ENCODE measurements around the gene COL21A1. TPM values are rescaled to one million over a fixed set of nuclear protein-coding genes. Genes with fewer than 3 reads are reported as not detected.

COL21A1 gene
- total RNA-seq, 3 donors from 2014 or later = 0.80 to 2.9 (median 1.5) TPM

- H3K4me1 ChIP-seq = no peaks in the 10 kb centered on the region
- no peaks in the 10 kb centered on the region for H3K36me3 ChIP-seq
- intact Hi-C loops (cut with DNase I; ENCODE audit: low total_unique reads) = no loop called here
- no peak overlapping the region for H3K4me3 ChIP-seq
- TF ChIP-seq POLR2AphosphoS5 (IDR thresholded peaks at IDR 0.05) (no peak), POLR2A (IDR thresholded peaks at IDR 0.05) (no peak), CTCF (IDR thresholded peaks at IDR 0.05) (no peak)
- no peak for DNase-seq (ENCODE audit: low spot score in 2 of 2)
- H3K9me3 ChIP-seq = no peaks in the 10 kb centered on the region
- no peak overlapping the region for H3K27ac ChIP-seq
- no peaks in the 10 kb centered on the region for H3K27me3 ChIP-seq
Measured at GRCh38 chr6:56245903-56246351, 1.5 kb downstream of the COL21A1 start.

GRCh38 chr6:56244528-56245253 lies 2.7 kb downstream of the COL21A1 start:
- Histone ChIP-seq H3K4me3 (no peak overlapping the region), H3K27ac (no peak overlapping the region), H3K36me3 (no peaks in the 10 kb centered on the region), H3K27me3 (no peaks in the 10 kb centered on the region), H3K4me1 (no peaks in the 10 kb centered on the region), H3K9me3 (no peaks in the 10 kb centered on the region)
- no peak for TF ChIP-seq CTCF (IDR thresholded peaks at IDR 0.05)
- no peak for TF ChIP-seq POLR2AphosphoS5 (IDR thresholded peaks at IDR 0.05)
- TF ChIP-seq POLR2A (IDR thresholded peaks at IDR 0.05) = no peak
- DNase-seq (ENCODE audit: low spot score in 2 of 2) = no peak
- intact Hi-C loops (cut with DNase I; ENCODE audit: low total_unique reads) = no loop called here

- H3K4me1 ChIP-seq = no peaks in the 10 kb centered on the region
Measured at GRCh38 chr6:56244089-56244488, 3.3 kb downstream of the COL21A1 start.

GRCh38 chr6:56243518-56244070 lies 3.8 kb downstream of the COL21A1 start:
- Histone ChIP-seq H3K4me1 (no peaks in the 10 kb centered on the region), H3K27ac (no peak overlapping the region), H3K27me3 (no peaks in the 10 kb centered on the region), H3K9me3 (no peaks in the 10 kb centered on the region), H3K36me3 (no peaks in the 10 kb centered on the region), H3K4me3 (no peak overlapping the region)
- TF ChIP-seq POLR2A (IDR thresholded peaks at IDR 0.05) (no peak), CTCF (IDR thresholded peaks at IDR 0.05) (no peak), POLR2AphosphoS5 (IDR thresholded peaks at IDR 0.05) (no peak)
- intact Hi-C loops (cut with DNase I; ENCODE audit: low total_unique reads) = no loop called here
- no peak for DNase-seq (ENCODE audit: low spot score in 2 of 2)

More at GRCh38 chr6:56244089-56244488, 3.3 kb downstream of the COL21A1 start:
- H3K4me3 ChIP-seq = no peak overlapping the region
- DNase-seq (ENCODE audit: low spot score in 2 of 2) = no peak
- no peaks in the 10 kb centered on the region for H3K36me3 ChIP-seq
- intact Hi-C loops (cut with DNase I; ENCODE audit: low total_unique reads) = no loop called here
- H3K9me3 ChIP-seq = no peaks in the 10 kb centered on the region
- no peak for TF ChIP-seq POLR2A (IDR thresholded peaks at IDR 0.05)
- no peak for TF ChIP-seq CTCF (IDR thresholded peaks at IDR 0.05)
- no peak for TF ChIP-seq POLR2AphosphoS5 (IDR thresholded peaks at IDR 0.05)
- H3K27ac ChIP-seq = no peak overlapping the region
- no peaks in the 10 kb centered on the region for H3K27me3 ChIP-seq

- H3K4me3 ChIP-seq = no peak overlapping the region
- no peaks in the 10 kb centered on the region for H3K9me3 ChIP-seq
- no peaks in the 10 kb centered on the region for H3K27me3 ChIP-seq
- DNase-seq (ENCODE audit: low spot score in 2 of 2) = no peak
- intact Hi-C loops (cut with DNase I; ENCODE audit: low total_unique reads) = no loop called here
- no peak overlapping the region for H3K27ac ChIP-seq
- no peaks in the 10 kb centered on the region for H3K4me1 ChIP-seq
- no peaks in the 10 kb centered on the region for H3K36me3 ChIP-seq
- TF ChIP-seq POLR2A (IDR thresholded peaks at IDR 0.05) (no peak), POLR2AphosphoS5 (IDR thresholded peaks at IDR 0.05) (no peak), CTCF (IDR thresholded peaks at IDR 0.05) (no peak)
Measured at GRCh38 chr6:56242346-56242745, 5.0 kb downstream of the COL21A1 start.

Data from breast epithelium (tissue), 4 donors.